ENCODE data around the gene PES1. TPM values are rescaled to one million over a fixed set of nuclear protein-coding genes. Genes with fewer than 3 reads are reported as not detected.

Gene PES1
- total and polyA plus RNA-seq, 12 donors, result 16.3 to 51.7 (median 25.6) TPM

DNA sequence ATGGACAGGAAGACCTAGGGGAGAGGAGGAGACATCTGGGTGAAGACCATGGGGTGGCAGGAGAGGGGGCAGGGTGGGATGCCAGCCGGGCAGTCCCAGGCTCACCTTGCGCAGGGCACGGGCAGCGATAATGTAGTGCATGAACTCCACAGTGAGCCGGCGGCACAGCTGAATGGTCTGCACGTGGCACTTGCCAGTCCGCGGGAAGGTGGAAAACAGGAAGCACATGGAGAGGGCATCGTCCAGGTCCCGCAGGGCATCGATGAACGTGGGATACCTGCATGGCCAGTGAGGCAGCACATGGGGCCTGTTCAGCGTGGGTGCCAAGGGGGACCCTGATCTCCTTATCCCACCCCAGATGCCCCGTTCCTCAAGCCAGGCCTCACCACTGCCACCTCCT is 7.3 kb downstream of the PES1 start:
- Histone ChIP-seq H3K4me3 (no peak overlapping the region), H3K27ac (no peak overlapping the region), H3K36me3 (peaks cover 16 to 100% (median 81%) of the 10 kb centered on the region in 9 donors), H3K27me3 (no peaks in the 10 kb centered on the region), H3K4me1 (no peaks in the 10 kb centered on the region), H3K9me3 (no peaks in the 10 kb centered on the region)
- WGBS, 2 donors, result 93% methylated on average over 15 of the region's 15 CpGs
- TF ChIP-seq, protein P1, sequence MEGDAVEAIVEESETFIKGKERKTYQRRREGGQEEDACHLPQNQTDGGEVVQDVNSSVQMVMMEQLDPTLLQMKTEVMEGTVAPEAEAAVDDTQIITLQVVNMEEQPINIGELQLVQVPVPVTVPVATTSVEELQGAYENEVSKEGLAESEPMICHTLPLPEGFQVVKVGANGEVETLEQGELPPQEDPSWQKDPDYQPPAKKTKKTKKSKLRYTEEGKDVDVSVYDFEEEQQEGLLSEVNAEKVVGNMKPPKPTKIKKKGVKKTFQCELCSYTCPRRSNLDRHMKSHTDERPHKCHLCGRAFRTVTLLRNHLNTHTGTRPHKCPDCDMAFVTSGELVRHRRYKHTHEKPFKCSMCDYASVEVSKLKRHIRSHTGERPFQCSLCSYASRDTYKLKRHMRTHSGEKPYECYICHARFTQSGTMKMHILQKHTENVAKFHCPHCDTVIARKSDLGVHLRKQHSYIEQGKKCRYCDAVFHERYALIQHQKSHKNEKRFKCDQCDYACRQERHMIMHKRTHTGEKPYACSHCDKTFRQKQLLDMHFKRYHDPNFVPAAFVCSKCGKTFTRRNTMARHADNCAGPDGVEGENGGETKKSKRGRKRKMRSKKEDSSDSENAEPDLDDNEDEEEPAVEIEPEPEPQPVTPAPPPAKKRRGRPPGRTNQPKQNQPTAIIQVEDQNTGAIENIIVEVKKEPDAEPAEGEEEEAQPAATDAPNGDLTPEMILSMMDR (IDR thresholded peaks at IDR 0.05), result no peak
- intact Hi-C loops (cut with DNase I), result no loop called here
- ATAC-seq (no peak), DNase-seq (no peak)

DNA sequence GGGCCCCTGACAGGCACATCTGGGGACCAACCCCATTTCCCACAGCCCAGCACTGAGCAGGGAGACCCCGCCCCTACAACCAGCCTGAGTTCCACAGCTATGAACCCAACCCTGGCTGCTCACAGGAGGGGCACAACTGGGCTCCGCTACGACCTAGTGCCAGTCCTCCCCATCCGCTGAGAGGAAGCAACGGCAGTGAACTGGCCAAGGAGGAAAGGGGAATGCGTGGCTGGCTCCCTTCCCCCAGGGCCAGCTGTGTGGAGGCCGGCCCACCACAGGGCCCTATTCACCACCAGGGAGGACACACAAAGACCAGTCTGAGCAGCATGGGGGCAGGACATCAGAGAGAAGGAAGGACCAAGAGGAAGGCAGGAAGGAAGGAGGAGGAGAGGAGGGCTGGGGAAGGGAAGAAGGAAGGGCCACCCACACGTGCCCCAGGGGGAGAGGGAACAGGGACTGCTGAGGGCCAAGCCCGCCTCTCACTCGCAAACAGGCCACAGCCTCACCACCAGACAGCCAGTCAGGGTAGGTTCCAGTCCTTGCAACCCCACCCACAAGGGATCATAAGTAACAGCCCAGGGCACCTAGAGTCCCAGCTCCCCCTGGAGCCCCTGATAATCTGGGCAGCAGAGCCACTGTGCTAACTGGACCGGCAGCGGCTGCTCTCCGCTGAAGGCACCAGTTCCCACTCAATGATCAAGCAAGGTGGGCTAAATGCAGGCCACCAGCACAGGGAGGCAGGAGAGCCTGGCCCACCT is 8.7 kb downstream of the PES1 start:
- Histone ChIP-seq H3K4me3 (no peak overlapping the region), H3K27me3 (no peaks in the 10 kb centered on the region), H3K36me3 (peaks cover 17 to 100% (median 87%) of the 10 kb centered on the region in 9 donors), H3K9me3 (no peaks in the 10 kb centered on the region), H3K4me1 (no peaks in the 10 kb centered on the region), H3K27ac (peak overlapping the region in 1 of 10 donors; percentile 0)
- no peak for DNase-seq
- WGBS, 2 donors, result 70 to 73% methylated on average over 13 of the region's 13 CpGs
- TF ChIP-seq, protein P1 (IDR thresholded peaks at IDR 0.05), result no peak
- ATAC-seq, result peak in 1 of 8 donors; percentile 16
- intact Hi-C loops (cut with DNase I), result no loop called here

DNA sequence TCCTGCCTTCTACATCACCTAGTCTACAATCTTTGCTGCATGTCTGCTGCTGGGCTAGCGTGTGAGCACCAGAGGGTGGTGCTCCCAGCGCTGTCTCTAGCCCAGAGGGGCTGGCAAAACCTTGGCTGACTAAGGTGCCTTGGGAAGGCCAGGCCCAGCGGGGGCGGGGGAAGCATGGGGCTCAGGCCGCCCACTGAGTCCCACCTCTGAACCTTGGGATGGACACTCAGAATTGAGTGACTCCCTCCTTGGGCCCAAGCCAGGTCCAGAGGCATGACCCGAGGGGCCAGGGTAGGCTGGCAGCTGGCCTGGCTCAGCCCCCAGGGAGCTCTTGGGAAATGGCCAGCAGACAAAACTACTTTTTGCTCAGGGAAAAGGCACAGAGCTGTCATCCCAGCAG is 9.7 kb downstream of the PES1 start:
- DNase-seq, result no peak
- TF ChIP-seq, protein P1 (IDR thresholded peaks at IDR 0.05), result no peak
- Histone ChIP-seq H3K27ac (no peak overlapping the region), H3K36me3 (peaks cover 23 to 100% (median 85%) of the 10 kb centered on the region in 9 donors), H3K27me3 (no peaks in the 10 kb centered on the region), H3K4me1 (no peaks in the 10 kb centered on the region), H3K4me3 (no peak overlapping the region), H3K9me3 (no peaks in the 10 kb centered on the region)
- intact Hi-C loops (cut with DNase I), result no loop called here
- no peak for ATAC-seq
- 85% methylated on average over 6 of the region's 6 CpGs for WGBS, 2 donors

DNA sequence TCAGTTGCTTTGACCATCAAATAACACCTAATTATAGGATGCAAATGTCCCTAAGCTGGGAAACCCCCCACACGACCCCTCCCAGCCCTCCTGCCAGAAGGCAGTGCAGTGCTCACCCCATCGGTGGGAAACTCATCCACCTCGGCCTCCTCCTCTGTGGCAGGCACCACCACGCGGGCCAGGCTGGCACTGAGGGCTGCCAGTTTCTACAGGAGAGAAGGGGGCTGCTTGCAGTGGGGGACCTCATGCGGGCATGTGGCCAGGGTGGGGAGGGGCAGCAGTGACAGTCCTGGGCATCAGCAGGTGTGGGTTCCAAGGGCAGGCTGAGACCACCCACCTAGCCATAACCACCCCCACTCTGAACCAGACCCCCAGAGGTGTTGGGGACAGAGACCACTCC is 10.8 kb downstream of the PES1 start:
- Histone ChIP-seq H3K27me3 (no peaks in the 10 kb centered on the region), H3K27ac (no peak overlapping the region), H3K9me3 (no peaks in the 10 kb centered on the region), H3K4me1 (peaks cover 0 to 5% (median under 1%) of the 10 kb centered on the region in 9 donors), H3K36me3 (peaks cover 27 to 100% (median 85%) of the 10 kb centered on the region in 9 donors), H3K4me3 (no peak overlapping the region)
- WGBS, 2 donors, result 88% methylated on average over 6 of the region's 6 CpGs
- ATAC-seq (no peak), DNase-seq (no peak)
- TF ChIP-seq, protein P1 (IDR thresholded peaks at IDR 0.05), result no peak
- intact Hi-C loops (cut with DNase I), result no loop called here
